H9 (cell line): Measurements from ENCODE around the gene B3GNT9. TPM values are rescaled to one million over a fixed set of nuclear protein-coding genes. Genes with fewer than 3 reads are reported as not detected.

Experiments
- DNase-seq: peaks from one replicate; pipeline ENCODE4 v3.0.0-alpha.2; 2017
- H2AFZ ChIP-seq: one replicate; pipeline ENCODE4 v1.6.1; 2013; ENCODE audit warnings: mild to moderate bottlenecking, low read length, control low read depth, moderate library complexity
- H2AK5ac ChIP-seq: 2 replicates; pipeline ENCODE4 v1.6.1; 2013; ENCODE audit warnings: low read length, control low read depth, mixed read lengths; ENCODE audit not compliant: insufficient read length
- H2BK120ac ChIP-seq: one replicate; pipeline ENCODE4 v1.6.1; 2013; ENCODE audit warnings: low read depth, mild to moderate bottlenecking, low read length, control low read depth, inconsistent platforms; ENCODE audit not compliant: poor library complexity, severe bottlenecking
- H2BK12ac ChIP-seq: 2 replicates; pipeline ENCODE4 v1.6.1; 2013; ENCODE audit warnings: low read length, control low read depth, mixed read lengths, low read depth; ENCODE audit not compliant: insufficient read length
- H2BK15ac ChIP-seq: 2 replicates; pipeline ENCODE4 v1.6.1; 2013; ENCODE audit warnings: low read depth, low read length, control low read depth
- H2BK20ac ChIP-seq: one replicate; pipeline ENCODE4 v1.6.1; 2013; ENCODE audit warnings: low read depth, mild to moderate bottlenecking, low read length, control low read depth, inconsistent platforms; ENCODE audit not compliant: poor library complexity, severe bottlenecking
- H2BK5ac ChIP-seq: 2 replicates; pipeline ENCODE4 v1.6.1; 2013; ENCODE audit warnings: low read length, control low read depth, mixed read lengths; ENCODE audit not compliant: insufficient read length
- H3K14ac ChIP-seq: 2 replicates; pipeline ENCODE4 v1.6.1; 2013; ENCODE audit warnings: low read length, control low read depth; ENCODE audit not compliant: insufficient read depth
- H3K18ac ChIP-seq: 2 replicates; pipeline ENCODE4 v1.6.1; 2013; ENCODE audit warnings: low read depth, mild to moderate bottlenecking, mixed read lengths, low read length, control low read depth; ENCODE audit not compliant: insufficient read length
- H3K23ac ChIP-seq: 2 replicates; pipeline ENCODE4 v1.6.1; 2013; ENCODE audit warnings: low read length, control low read depth, mixed read lengths, low read depth; ENCODE audit not compliant: insufficient read length
- H3K23me2 ChIP-seq: 2 replicates; pipeline ENCODE4 v1.6.1; 2013; ENCODE audit warnings: low read depth, mild to moderate bottlenecking, mixed read lengths, low read length, control low read depth; ENCODE audit not compliant: insufficient read length, poor library complexity, severe bottlenecking
- H3K27ac ChIP-seq: 2 replicates; pipeline ENCODE4 v1.5.1; 2013; ENCODE audit warnings: low read length, control low read depth, mixed read lengths, low read depth; ENCODE audit not compliant: insufficient read length
- H3K27me3 ChIP-seq: 2 replicates; pipeline ENCODE4 v1.6.1; 2013; ENCODE audit warnings: low read length, control low read depth, inconsistent platforms; ENCODE audit not compliant: insufficient read depth
- H3K4ac ChIP-seq: 2 replicates; pipeline ENCODE4 v1.6.1; 2013; ENCODE audit warnings: low read depth, mild to moderate bottlenecking, control low read depth, inconsistent platforms, low read length, moderate library complexity
- H3K4me1 ChIP-seq: 2 replicates; pipeline ENCODE4 v1.6.1; 2013; ENCODE audit warnings: low read length, control low read depth, inconsistent platforms; ENCODE audit not compliant: insufficient read depth
- H3K4me2 ChIP-seq: 2 replicates; pipeline ENCODE4 v1.6.1; 2013; ENCODE audit warnings: low read length, control low read depth, mixed read lengths; ENCODE audit not compliant: insufficient read length, insufficient read depth
- H3K56ac ChIP-seq: 2 replicates; pipeline ENCODE4 v1.6.1; 2013; ENCODE audit warnings: low read depth, mild to moderate bottlenecking, mixed read lengths, low read length, control low read depth; ENCODE audit not compliant: insufficient read length
- H3K79me1 ChIP-seq: 2 replicates; pipeline ENCODE4 v1.6.1; 2013; ENCODE audit warnings: low read depth, mild to moderate bottlenecking, moderate library complexity, low read length, control low read depth, inconsistent platforms; ENCODE audit not compliant: insufficient read depth, poor library complexity, severe bottlenecking
- H3K79me2 ChIP-seq: 2 replicates; pipeline ENCODE4 v1.6.1; 2013; ENCODE audit warnings: low read length, control low read depth, inconsistent platforms; ENCODE audit not compliant: insufficient read depth
- H3K9ac ChIP-seq: 2 replicates; pipeline ENCODE4 v1.6.1; 2013; ENCODE audit warnings: low read length, control low read depth, mixed read lengths; ENCODE audit not compliant: insufficient read length; ENCODE audit errors: extremely low read depth
- H3K9me3 ChIP-seq: one replicate; pipeline ENCODE4 v1.6.1; 2013; ENCODE audit warnings: low read depth, low read length, inconsistent platforms; ENCODE audit not compliant: control insufficient read depth
- H3T11ph ChIP-seq: one replicate; pipeline ENCODE4 v1.6.1; 2013; ENCODE audit warnings: mild to moderate bottlenecking, low read length, control low read depth, inconsistent platforms
- H4K20me1 ChIP-seq: one replicate; pipeline ENCODE4 v1.6.1; 2013; ENCODE audit not compliant: control insufficient read depth, insufficient read length, insufficient read depth
- H4K5ac ChIP-seq: 2 replicates; pipeline ENCODE4 v1.6.1; 2013; ENCODE audit warnings: low read depth, mild to moderate bottlenecking, mixed read lengths, low read length, control low read depth; ENCODE audit not compliant: insufficient read length
- H4K8ac ChIP-seq: replicated peaks from 2 replicates; pipeline ENCODE4 v1.6.1; 2013; ENCODE audit warnings: low read length, control low read depth, mixed read lengths, low read depth; ENCODE audit not compliant: insufficient read length
- H4K91ac ChIP-seq: 2 replicates; pipeline ENCODE4 v1.6.1; 2013; ENCODE audit warnings: low read depth, mild to moderate bottlenecking, moderate library complexity, mixed read lengths, low read length, control low read depth; ENCODE audit not compliant: insufficient read length
- H3K27ac Mint-ChIP-seq, 3 experiments: 2 replicates in 2 of 3; 3 replicates in 1 of 3; pipeline ENCODE4 v1.8.0; 2020 to 2021; ENCODE audit warnings: mixed read lengths in 3 of 3, mild to moderate bottlenecking in 1 of 3, moderate library complexity in 1 of 3
- H3K27me3 Mint-ChIP-seq: 2 replicates; pipeline ENCODE4 v1.8.0; 2021; ENCODE audit warnings: low read depth, mild to moderate bottlenecking, moderate library complexity, mixed read lengths
- H3K36me3 Mint-ChIP-seq, 3 experiments: 2 replicates in 2 of 3; 3 replicates in 1 of 3; pipeline ENCODE4 v1.8.0; 2020 to 2021; ENCODE audit warnings: low read depth in 3 of 3, mixed read lengths in 3 of 3; ENCODE audit not compliant: insufficient read depth in 1 of 3
- H3K4me1 Mint-ChIP-seq, 2 experiments: 2 replicates each; pipeline ENCODE4 v1.8.0; 2020; ENCODE audit warnings: mixed read lengths in 2 of 2
- H3K4me3 Mint-ChIP-seq, 2 experiments: 2 replicates in 1 of 2; 3 replicates in 1 of 2; pipeline ENCODE4 v1.8.0; 2020 to 2021; ENCODE audit warnings: mild to moderate bottlenecking in 2 of 2, mixed read lengths in 2 of 2, moderate library complexity in 1 of 2
- H3K9me3 Mint-ChIP-seq, 2 experiments: 2 replicates in 1 of 2; 3 replicates in 1 of 2; pipeline ENCODE4 v1.8.0; 2020; ENCODE audit warnings: mild to moderate bottlenecking in 2 of 2, mixed read lengths in 2 of 2, moderate library complexity in 1 of 2
- WGBS: extraction: QIAGEN DNeasy Blood & Tissue Kit; methylation state at CpG from one replicate; pipeline ENCODE4 v1.1.7; 2013; ENCODE audit warnings: missing lambda C conversion rate, low lambda C conversion rate, mixed read lengths; ENCODE audit not compliant: insufficient read length; ENCODE audit errors: extremely low coverage; 5-methylcytosine and 5-hydroxymethylcytosine counted together
- total RNA-seq: library from RNA; stranded (reverse); gene quantifications from 2 replicates; pipeline ENCODE4 v1.2.1, GENCODE V29; 2021
- TF ChIP-seq, protein P1 (sequence below): fragments of 200-600 bp; sonication (generic); conservative IDR thresholded peaks from 3 replicates; pipeline ENCODE4 v1.8.0; 2021; ENCODE audit warnings: antibody characterized with exemption, mild to moderate bottlenecking

The B3GNT9 gene
- total RNA-seq, 1 experiment from 2014 or later, result 11.2 TPM

DNA sequence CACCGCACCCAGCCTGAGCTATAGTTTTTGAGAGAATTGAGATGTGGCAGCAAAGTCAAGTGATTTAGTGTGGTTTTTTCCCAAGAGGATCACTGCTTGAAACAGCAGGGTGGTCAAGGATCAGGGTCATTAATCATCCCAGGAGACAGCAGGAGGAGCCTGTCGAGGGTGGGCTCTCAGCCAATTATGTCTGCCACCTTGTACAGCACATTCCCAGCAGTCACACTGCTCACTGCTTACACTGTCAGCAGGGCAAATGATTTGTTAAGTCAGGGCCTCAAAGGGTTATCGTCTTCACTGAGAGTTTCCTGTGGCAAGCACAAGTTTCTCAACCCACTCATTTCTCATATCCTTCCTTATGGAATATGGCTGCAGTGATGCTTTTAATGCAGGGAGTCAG lies 13.2 kb downstream of the B3GNT9 start:
- no peak overlapping the region for H2BK15ac ChIP-seq
- TF ChIP-seq, protein P1, sequence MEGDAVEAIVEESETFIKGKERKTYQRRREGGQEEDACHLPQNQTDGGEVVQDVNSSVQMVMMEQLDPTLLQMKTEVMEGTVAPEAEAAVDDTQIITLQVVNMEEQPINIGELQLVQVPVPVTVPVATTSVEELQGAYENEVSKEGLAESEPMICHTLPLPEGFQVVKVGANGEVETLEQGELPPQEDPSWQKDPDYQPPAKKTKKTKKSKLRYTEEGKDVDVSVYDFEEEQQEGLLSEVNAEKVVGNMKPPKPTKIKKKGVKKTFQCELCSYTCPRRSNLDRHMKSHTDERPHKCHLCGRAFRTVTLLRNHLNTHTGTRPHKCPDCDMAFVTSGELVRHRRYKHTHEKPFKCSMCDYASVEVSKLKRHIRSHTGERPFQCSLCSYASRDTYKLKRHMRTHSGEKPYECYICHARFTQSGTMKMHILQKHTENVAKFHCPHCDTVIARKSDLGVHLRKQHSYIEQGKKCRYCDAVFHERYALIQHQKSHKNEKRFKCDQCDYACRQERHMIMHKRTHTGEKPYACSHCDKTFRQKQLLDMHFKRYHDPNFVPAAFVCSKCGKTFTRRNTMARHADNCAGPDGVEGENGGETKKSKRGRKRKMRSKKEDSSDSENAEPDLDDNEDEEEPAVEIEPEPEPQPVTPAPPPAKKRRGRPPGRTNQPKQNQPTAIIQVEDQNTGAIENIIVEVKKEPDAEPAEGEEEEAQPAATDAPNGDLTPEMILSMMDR, result no peak
- H3K4ac ChIP-seq, result no peak overlapping the region
- no peaks in the 10 kb centered on the region for H3K23me2 ChIP-seq
- H2AK5ac ChIP-seq, result no peak overlapping the region
- no peak overlapping the region for H2BK120ac ChIP-seq
- no peaks in the 10 kb centered on the region for H3K79me1 ChIP-seq
- no peak overlapping the region for H2AFZ ChIP-seq
- H2BK5ac ChIP-seq, result no peak overlapping the region
- H3K4me3 Mint-ChIP-seq, result no peak overlapping the region
- no peaks in the 10 kb centered on the region for H3K9me3 ChIP-seq
- H3K4me2 ChIP-seq, result no peak overlapping the region
- H3T11ph ChIP-seq, result no peak overlapping the region
- no peak overlapping the region for H3K27ac ChIP-seq
- H3K27me3 Mint-ChIP-seq, result no peaks in the 10 kb centered on the region
- H3K56ac ChIP-seq, result no peak overlapping the region
- no peak overlapping the region for H3K23ac ChIP-seq
- H3K27me3 ChIP-seq, result no peaks in the 10 kb centered on the region
- peaks cover 24 to 83% (median 55%) of the 10 kb centered on the region in 3 experiments; a peak in 6 of 7 replicates for H3K36me3 Mint-ChIP-seq
- no peak overlapping the region for H3K9ac ChIP-seq
- no peak overlapping the region for H3K14ac ChIP-seq
- no peak overlapping the region for H2BK12ac ChIP-seq
- H3K4me1 Mint-ChIP-seq, result no peaks in the 10 kb centered on the region
- H3K18ac ChIP-seq, result no peak overlapping the region
- no peak overlapping the region for H4K8ac ChIP-seq
- no peak overlapping the region for H4K5ac ChIP-seq
- H3K27ac Mint-ChIP-seq, result no peak overlapping the region
- no CpG with 5 or more reads among the region's 3 CpGs for WGBS
- H2BK20ac ChIP-seq, result no peak overlapping the region
- no peaks in the 10 kb centered on the region for H3K9me3 Mint-ChIP-seq
- no peak overlapping the region for H4K91ac ChIP-seq
- no peaks in the 10 kb centered on the region for H4K20me1 ChIP-seq
- no peaks in the 10 kb centered on the region for H3K79me2 ChIP-seq
- no peaks in the 10 kb centered on the region for H3K4me1 ChIP-seq
- DNase-seq, result no peak
